GM18909 (cell line): Measurements from ENCODE around the gene LOXHD1.
A peak's percentile ranks its signal among the peaks of the same experiment; 100 is the strongest.

Experiments used
- ATAC-seq: cut with Tn5 transposase; IDR thresholded peaks from one replicate; pipeline ENCODE4 v1.9.1; 2021; ENCODE audit warnings: mild to moderate bottlenecking; ENCODE audit not compliant: unreplicated experiment, poor library complexity

LOXHD1 gene

GRCh38 chr18:46630991-46631390 is 26.0 kb downstream of the LOXHD1 start:
- ATAC-seq = no peak

DNA sequence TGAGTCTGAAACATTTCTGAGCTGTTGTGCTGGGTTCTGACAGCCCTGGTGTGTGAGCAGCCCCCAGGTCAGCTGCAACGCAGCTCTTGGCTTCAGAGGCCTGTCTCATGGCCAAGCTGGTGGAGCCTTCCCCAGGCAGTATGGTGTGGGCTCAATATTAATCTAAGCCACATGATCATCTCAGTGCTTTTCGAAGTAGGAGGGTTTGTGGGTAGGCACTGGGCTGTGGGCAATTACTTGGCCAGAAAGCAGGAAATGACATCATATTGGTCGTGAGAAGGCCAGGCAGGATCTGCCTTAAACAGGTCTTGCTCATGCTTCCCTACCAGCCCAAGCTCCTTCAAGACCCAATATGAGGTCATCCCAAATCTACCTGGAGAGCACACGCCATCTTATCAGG is 26.9 kb downstream of the LOXHD1 start:
- no peak for ATAC-seq

GRCh38 chr18:46629361-46629760 is 27.7 kb downstream of the LOXHD1 start:
- no peak for ATAC-seq

- ATAC-seq = no peak
These were observed 28.8 kb downstream of the LOXHD1 start for GRCh38 chr18:46628206-46628605.

DNA sequence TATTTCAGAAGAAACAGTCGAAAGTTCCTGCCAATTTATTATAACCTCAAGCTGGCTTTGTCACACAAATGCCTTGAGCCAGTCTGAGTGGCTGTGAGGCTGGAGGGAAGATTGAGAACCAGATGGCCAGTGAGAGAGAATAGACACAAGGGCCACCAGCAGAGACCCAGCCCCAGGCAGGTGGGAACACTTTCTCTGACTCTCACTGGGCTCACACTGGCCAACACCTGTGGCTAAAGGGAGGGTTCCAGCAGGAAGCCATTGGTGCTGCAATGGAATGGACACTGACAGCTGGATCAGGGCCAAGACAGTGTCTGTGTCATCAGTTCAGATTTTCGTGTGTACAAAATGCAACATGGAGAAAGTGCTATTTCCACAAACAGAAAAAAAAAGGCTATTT is 29.9 kb downstream of the LOXHD1 start:
- no peak for ATAC-seq

DNA sequence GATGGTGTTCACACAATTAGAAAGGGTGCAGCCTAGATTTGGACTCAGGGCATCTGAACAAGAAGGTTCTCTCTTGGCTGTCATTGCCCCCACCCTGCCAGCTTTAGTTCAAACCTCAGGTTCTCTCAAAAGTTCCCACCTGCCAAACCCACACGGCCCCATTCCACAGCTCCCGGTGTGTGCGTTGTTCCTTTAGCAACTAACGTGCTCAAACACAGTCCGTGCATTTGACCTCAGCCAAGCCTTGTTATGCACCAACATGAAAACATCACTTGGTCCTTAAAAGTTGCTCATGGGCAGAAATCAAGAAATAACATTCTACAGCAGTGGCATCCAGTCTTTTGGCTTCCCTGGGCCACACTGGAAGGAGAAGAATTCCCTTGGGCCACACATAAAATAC is 32.0 kb downstream of the LOXHD1 start:
- ATAC-seq = no peak

DNA sequence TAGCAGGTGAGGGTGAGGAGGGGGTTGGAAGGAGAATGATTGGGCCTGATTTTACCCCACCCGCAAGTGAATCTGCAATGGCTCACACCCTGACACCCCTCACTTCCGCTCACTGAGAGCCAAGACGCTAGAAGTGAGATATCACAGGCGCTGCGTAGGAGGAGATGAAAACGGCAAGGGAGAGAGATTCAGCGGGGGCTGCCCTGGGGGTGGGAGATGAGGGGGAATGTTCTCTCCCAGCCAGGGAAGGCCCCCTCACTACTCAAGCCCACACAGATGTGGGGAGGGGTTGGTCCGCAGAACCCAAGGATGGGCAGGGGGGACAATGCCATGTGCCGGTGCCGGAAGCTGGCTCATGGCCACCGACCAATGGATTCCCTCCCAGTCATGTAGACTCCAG is 32.9 kb downstream of the LOXHD1 start:
- no peak for ATAC-seq

- peak; percentile 62 for ATAC-seq
These were observed 33.5 kb downstream of the LOXHD1 start for GRCh38 chr18:46623541-46623940.

DNA sequence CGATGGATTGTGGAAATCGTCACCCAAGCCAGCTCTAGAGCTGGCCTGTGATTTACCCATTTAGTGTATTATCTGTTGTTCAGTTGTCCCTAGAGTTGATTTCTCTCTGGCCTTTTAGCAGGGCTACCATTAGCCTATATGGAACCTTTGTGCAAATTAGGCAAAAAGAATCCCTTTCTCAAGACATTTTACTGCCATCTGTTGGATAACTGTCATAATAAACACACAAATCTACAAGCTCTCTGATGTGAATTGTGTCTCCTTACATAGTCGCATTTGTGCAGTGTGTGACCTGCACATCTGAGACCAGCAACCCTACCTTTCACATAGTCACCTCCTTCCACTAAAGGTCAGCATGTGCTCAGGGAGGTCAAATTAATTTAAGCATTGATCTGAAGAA is 34.0 kb downstream of the LOXHD1 start:
- ATAC-seq = peak; percentile 30

DNA sequence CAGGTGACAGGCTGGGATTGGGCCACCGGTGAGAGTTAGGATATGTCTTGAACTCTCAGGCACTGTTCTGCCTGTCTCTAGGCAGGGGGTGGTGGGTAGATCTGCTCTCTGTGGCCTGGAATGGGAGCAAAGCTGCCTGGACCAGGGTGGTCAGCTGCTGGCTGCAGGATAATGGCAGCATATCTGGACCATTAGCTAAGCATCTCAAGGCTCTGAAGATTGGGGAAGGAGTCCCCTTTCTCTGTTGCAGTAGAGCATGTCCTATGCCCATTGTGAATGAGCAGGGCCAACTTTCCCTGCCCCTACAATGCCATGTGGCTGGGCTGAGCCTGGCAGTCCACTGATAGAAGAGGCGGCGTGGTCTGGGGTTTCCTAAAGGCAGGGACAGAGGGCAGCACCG is 34.6 kb downstream of the LOXHD1 start:
- no peak for ATAC-seq

GRCh38 chr18:46621871-46622270 is 35.1 kb downstream of the LOXHD1 start:
- ATAC-seq = no peak

DNA sequence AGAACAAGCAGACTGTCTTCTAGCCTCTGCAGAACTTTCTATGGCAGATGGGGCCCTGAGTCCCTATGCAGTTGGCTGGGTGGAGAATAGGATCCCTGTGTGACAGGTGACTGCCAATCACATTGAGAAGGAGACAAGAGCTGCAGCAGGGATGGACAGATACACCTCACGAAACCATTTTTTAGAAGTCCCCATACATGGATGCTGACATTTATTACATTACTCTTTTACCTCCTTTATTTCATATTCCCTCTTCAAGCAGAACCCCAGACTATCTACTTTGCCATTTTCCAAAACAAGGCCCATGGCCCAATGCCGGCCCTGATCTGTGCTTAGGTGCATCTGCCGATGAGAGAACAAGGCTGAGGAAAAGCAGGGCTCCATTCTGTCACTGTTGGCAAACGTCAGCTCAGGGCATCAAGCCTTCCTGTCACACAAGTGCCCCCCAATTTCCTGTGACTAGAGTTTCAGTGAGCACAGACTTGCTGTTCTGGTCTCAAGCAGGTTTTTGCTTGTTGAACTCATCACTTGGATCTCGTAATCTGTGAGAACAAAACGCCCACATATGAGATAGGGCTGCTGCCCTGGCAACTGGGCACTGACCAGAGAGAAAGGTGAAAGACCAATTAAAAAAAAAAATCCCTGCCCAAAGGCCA is 35.8 kb downstream of the LOXHD1 start:
- ATAC-seq = no peak

DNA sequence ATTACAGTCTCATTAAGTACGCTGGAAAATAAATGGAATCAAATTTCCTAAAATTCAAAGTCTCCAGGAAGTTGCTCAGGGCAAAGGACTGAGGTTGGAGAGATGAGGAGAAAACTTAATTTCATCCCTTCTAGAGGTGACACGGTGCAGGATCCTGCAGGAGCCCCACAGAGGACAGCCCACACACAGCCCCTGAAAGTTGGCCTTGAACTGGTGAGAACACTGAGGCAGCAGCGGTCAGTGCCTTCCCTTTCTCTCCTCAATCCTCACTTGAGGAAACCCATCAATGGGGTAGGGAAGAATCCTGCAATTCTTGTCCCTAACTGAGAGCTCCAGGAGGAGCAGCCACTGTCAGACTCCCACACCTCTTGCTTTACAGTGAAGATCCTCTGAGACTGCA is 37.5 kb downstream of the LOXHD1 start:
- ATAC-seq = no peak

GRCh38 chr18:46615720-46616119 is 41.3 kb downstream of the LOXHD1 start:
- no peak for ATAC-seq

DNA sequence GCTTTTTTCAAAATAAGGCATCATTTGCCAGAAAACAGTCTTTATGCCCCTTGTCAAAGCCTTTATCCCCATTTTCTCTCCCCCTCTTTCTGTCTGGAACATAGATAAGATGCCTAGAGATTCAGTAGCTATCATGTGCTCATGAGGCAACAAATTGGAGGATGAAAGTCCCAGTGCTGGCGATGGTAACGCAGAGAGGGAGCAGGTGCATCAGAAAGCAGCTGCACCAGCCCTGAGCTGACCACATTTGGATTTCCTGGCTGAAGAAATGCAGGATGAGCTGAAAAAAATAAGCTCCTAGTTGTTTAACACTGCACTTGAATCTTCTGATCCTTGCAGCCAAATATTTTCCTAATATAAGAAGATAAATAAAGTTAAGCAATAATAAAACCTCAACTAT is 48.0 kb downstream of the LOXHD1 start:
- ATAC-seq = no peak

DNA sequence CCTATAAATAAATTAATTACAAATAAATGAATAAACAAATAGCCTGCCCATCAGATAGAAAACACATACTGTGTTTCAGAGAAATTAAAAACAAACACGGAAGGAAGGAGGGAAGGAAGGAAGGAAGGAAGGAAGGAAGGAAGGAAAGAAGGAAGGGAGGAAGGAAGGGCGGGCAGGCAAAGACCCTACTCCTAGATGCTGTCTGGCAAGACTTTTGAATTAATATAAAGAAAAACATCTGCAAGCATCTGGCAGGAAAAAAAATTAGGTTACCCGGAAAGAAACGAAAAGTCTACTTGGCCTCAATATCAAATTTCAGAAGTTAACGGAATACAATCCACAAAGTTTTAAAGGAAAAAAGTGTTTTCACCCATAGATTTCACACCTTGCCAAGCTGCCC is 49.1 kb downstream of the LOXHD1 start:
- no peak for ATAC-seq

- no peak for ATAC-seq
These were observed 55.7 kb downstream of the LOXHD1 start for GRCh38 chr18:46601141-46601805.

DNA sequence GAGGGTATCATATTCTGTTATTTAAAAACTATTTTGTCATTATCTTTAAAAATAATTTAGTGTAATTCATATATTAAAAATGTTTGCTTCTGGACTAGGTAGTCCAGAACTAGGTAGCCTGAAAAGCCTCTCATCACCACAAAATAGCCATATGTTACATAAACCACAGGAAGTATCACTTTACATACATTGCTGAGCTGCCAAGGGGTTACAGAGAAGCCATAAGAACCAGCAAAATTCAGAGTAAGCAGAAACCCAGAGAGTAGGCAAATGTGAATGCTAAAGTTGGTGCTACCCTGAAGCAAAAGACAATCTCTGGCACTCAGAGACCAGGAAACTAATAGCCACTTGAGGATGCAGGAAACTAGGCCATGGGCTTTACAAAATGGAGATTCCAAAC is 60.9 kb downstream of the LOXHD1 start:
- no peak for ATAC-seq

DNA sequence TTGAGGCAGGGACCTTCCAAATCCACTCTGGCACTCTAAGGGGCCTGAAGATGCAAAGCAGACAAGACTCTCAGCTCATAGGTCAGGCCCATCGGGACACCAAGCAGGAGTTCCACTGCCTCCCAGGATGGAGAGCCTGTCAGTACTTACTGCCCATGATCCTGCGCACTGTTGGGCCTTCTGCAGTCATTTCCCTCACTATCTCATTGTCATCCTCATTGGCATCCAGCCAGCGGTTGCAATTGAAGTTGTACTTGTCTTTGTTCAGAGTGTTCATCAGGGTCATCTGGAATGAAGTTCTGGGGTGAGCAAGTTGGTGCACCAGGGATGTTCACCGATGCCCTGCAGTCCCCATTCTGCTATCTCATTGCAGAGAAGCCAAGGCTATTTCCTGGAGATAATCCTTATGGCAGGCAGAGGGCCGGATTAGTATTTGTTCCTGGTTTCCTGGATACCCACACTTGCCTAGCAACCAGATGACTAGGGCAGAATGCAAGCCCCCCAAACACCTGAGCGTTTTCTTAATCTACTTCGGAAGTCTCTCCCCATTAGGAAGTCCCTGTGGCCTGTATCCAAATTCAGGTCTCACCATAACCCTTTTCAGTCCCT is 65.1 kb downstream of the LOXHD1 start:
- no peak for ATAC-seq

- ATAC-seq = no peak
These were observed 66.9 kb downstream of the LOXHD1 start for GRCh38 chr18:46590103-46590502.

DNA sequence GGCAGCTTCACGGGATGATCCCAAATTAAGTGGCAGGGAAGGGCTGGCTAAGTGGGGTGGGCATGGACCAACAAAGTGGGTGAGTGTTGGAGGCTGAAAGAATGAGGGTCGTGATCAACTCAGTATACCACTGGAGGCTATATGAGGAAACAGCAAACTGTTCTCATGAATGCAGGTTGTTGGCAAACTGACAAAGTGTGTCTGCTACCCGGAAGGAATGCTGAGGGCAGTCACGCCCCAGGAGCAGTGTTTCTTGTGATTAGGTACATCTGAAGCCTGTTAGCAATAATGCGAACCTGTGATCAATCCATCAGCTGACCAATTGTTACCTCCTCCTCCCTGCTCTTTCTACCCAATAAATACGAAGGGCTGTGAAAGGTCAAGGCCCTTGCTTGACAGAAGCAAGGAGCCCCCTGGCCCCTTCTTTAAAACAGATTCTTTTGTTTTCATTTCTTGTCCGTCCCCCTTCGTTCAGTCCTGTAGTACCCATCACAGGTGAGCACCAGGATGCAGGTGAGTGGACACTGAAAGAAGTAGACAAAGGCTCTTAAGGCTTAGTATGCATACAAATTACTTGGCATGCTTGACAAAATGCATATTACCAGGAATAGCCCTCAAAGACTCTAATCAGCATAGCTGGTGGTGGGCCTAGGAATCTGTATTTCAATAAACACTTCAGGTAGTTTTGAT is 67.9 kb downstream of the LOXHD1 start:
- ATAC-seq = no peak
